Chondrocyte (in vitro differentiated cells): ENCODE data around the gene RAB18. TPM values are rescaled to one million over a fixed set of nuclear protein-coding genes. Genes with fewer than 3 reads are reported as not detected.
"Not testable (repeated sequence)": the region's sequence is repeated elsewhere in the genome, so short reads cannot be mapped to it uniquely, and the experiment has no call there.

Experiments used
- DNase-seq: peaks from one replicate; pipeline ENCODE4 v3.0.0; 2021; ENCODE audit warnings: mixed read lengths, low spot score
- H3K27ac Mint-ChIP-seq: one replicate; pipeline ENCODE4 v1.8.0; 2021; ENCODE audit warnings: mild to moderate bottlenecking, moderate library complexity, mixed read lengths; ENCODE audit not compliant: unreplicated experiment
- H3K27me3 Mint-ChIP-seq: 2 replicates; pipeline ENCODE4 v1.8.0; 2021; ENCODE audit warnings: low read depth, mixed read lengths
- H3K36me3 Mint-ChIP-seq: 2 replicates; pipeline ENCODE4 v1.8.0; 2021; ENCODE audit warnings: low read depth, mixed read lengths
- H3K4me1 Mint-ChIP-seq: 2 replicates; pipeline ENCODE4 v1.8.0; 2021; ENCODE audit warnings: low read depth, mild to moderate bottlenecking, mixed read lengths
- H3K4me3 Mint-ChIP-seq: one replicate; pipeline ENCODE4 v1.8.0; 2021; ENCODE audit warnings: mild to moderate bottlenecking, moderate library complexity, mixed read lengths; ENCODE audit not compliant: unreplicated experiment
- H3K9me3 Mint-ChIP-seq: 2 replicates; pipeline ENCODE4 v1.8.0; 2021; ENCODE audit warnings: low read depth, mixed read lengths
- CTCF ChIP-seq: fragments of 200-600 bp; sonication (generic); IDR thresholded peaks from 2 replicates; pipeline ENCODE4 v1.5.0; 2021; ENCODE audit warnings: antibody characterized with exemption, mild to moderate bottlenecking, moderate library complexity
- total RNA-seq: library from RNA; stranded (reverse); gene quantifications from 3 replicates; pipeline ENCODE4 v1.2.1, GENCODE V29; 2021

RAB18 gene
- total RNA-seq, 1 donor from 2014 or later = 176 TPM

GRCh38 chr10:27569946-27570345 lies 65.8 kb downstream of the RAB18 start:
- Mint-ChIP-seq H3K27me3 (no peaks in the 10 kb centered on the region), H3K9me3 (peaks cover 3% of the 10 kb centered on the region), H3K4me3 (no peak overlapping the region), H3K36me3 (peaks cover 3% of the 10 kb centered on the region), H3K27ac (no peak overlapping the region), H3K4me1 (no peaks in the 10 kb centered on the region)
- no peak for DNase-seq
- TF ChIP-seq CTCF = no peak

- not testable (repeated sequence) for H3K4me3 Mint-ChIP-seq, H3K4me1 Mint-ChIP-seq, H3K27ac Mint-ChIP-seq, DNase-seq, H3K27me3 Mint-ChIP-seq
- Mint-ChIP-seq H3K9me3 (peaks cover 15% of the 10 kb centered on the region), H3K36me3 (peaks cover 10% of the 10 kb centered on the region)
Observed at GRCh38 chr10:27577038-27577437, 72.9 kb downstream of the RAB18 start.

- Mint-ChIP-seq H3K27me3 (no peaks in the 10 kb centered on the region), H3K27ac (no peak overlapping the region), H3K36me3 (peaks cover 10% of the 10 kb centered on the region), H3K4me1 (no peaks in the 10 kb centered on the region), H3K9me3 (peaks cover 15% of the 10 kb centered on the region), H3K4me3 (no peak overlapping the region)
- DNase-seq = no peak
- no peak for TF ChIP-seq CTCF
Observed at GRCh38 chr10:27578316-27578715, 74.2 kb downstream of the RAB18 start.

GRCh38 chr10:27581225-27581624 lies 77.1 kb downstream of the RAB18 start:
- TF ChIP-seq CTCF = no peak
- no peak overlapping the region for H3K27ac Mint-ChIP-seq
- peaks cover 10% of the 10 kb centered on the region for H3K36me3 Mint-ChIP-seq
- no peaks in the 10 kb centered on the region for H3K27me3 Mint-ChIP-seq
- DNase-seq = no peak
- no peak overlapping the region for H3K4me3 Mint-ChIP-seq
- H3K4me1 Mint-ChIP-seq = no peaks in the 10 kb centered on the region
- peaks cover 14% of the 10 kb centered on the region for H3K9me3 Mint-ChIP-seq

- H3K27me3 Mint-ChIP-seq = no peaks in the 10 kb centered on the region
- no peak overlapping the region for H3K4me3 Mint-ChIP-seq
- TF ChIP-seq CTCF = no peak
- DNase-seq = no peak
- H3K4me1 Mint-ChIP-seq = no peaks in the 10 kb centered on the region
- peaks cover 12% of the 10 kb centered on the region for H3K36me3 Mint-ChIP-seq
- peaks cover 22% of the 10 kb centered on the region for H3K9me3 Mint-ChIP-seq
- H3K27ac Mint-ChIP-seq = no peak overlapping the region
Observed at GRCh38 chr10:27584302-27584701, 80.2 kb downstream of the RAB18 start.

Other genes starting within 250 kb of the RAB18 start
- gene MKX, start 241.5 kb downstream of the RAB18 start, total RNA-seq = 19.2 to 28.8 TPM (median 22.1 TPM) in 3 replicates